AG04450 (cell line): Measurements from ENCODE around the gene DMAP1. TPM values are rescaled to one million over a fixed set of nuclear protein-coding genes. Genes with fewer than 3 reads are reported as not detected.
A peak's percentile ranks its signal among the peaks of the same experiment; 100 is the strongest.

Source experiments
- CTCF ChIA-PET: fragments of 300-600, 350-600 bp; formaldehyde crosslinking; extraction: SDS; loops from one replicate; lab custom pipeline; 2022; ENCODE audit warnings: antibody characterized with exemption, inconsistent platforms; lab: Charles Lee
- POLR2A ChIA-PET: fragments of 350-600 bp; formaldehyde crosslinking; extraction: SDS; loops from one replicate; lab custom pipeline; 2021; ENCODE audit warnings: antibody characterized with exemption, inconsistent platforms; lab: Yijun Ruan, JAX
- DNase-seq: peaks from one replicate; pipeline ENCODE4 v3.0.0-alpha.2; 2011; ENCODE audit warnings: low read depth, low spot score
- H3K27ac ChIP-seq: one replicate; pipeline ENCODE4 v1.5.1; 2012; ENCODE audit warnings: low read depth, low read length, control low read depth
- H3K27me3 ChIP-seq: one replicate; pipeline ENCODE4 v1.6.0; 2012; ENCODE audit warnings: low read length; ENCODE audit not compliant: control insufficient read depth, insufficient read depth
- H3K4me3 ChIP-seq: 2 replicates; pipeline ENCODE4 v1.5.1; 2011; ENCODE audit warnings: mild to moderate bottlenecking, low read depth, low read length, control low read depth
- H3K9me3 ChIP-seq: 2 replicates; pipeline ENCODE4 v1.5.1; 2012; ENCODE audit warnings: low read length; ENCODE audit not compliant: control insufficient read depth, insufficient read depth
- CTCF ChIP-seq: IDR thresholded peaks from 2 replicates; pipeline ENCODE4 v1.5.1; 2011; ENCODE audit warnings: low read depth, low read length, control low read depth, inconsistent platforms
- polyA minus RNA-seq: library from RNA; depleted of rRNA, polyadenylated mRNA; stranded (reverse); fragments of >200 nt; gene quantifications from 2 replicates; pipeline ENCODE4 v1.2.3, GENCODE V29; 2011; rRNA and poly(A)+ RNA removed
- polyA plus RNA-seq: library from polyadenylated mRNA; depleted of rRNA; stranded (reverse); fragments of >200 nt; gene quantifications from 2 replicates; pipeline ENCODE4 v1.2.3, GENCODE V29; 2011; rRNA removed

DMAP1 gene
- 27.0 and 31.5 TPM in 2 replicates for polyA plus RNA-seq
- polyA minus RNA-seq = 48.4 and 50.3 TPM in 2 replicates

GRCh38 chr1:44213222-44214112, at the start of gene DMAP1:
TSS of gene DMAP1 (plus strand) at chr1:44213471. CDS start at chr1:44213754, 283 bp downstream.
- Histone ChIP-seq H3K27me3 (no peaks in the 10 kb centered on the region), H3K4me3 (peak within 1 kb of the TSS; percentile 100), H3K9me3 (no peaks in the 10 kb centered on the region; the same call in 1 of the 2 replicates), H3K27ac (peak within 1 kb of the TSS; percentile 21)
- ChIA-PET CTCF (interaction anchor here (0.8 to 7.3 kb wide), 6 partner anchors 12 to 439 kb away, joined by 3 to 57 read pairs (median 4); no protein-coding TSS in a partner anchor), POLR2A (interaction anchor here (0.5 to 0.8 kb wide), 3 partner anchors 165 to 438 kb away, joined by 3 read pairs; no protein-coding TSS in a partner anchor)
- DNase-seq = peak; percentile 69
- TF ChIP-seq CTCF = peak; percentile 14

GRCh38 chr1:44168520-44169098, 44.7 kb upstream of the DMAP1 start:
- peaks cover 4% of the 10 kb centered on the region; the same call in 1 of the 2 replicates for H3K9me3 ChIP-seq
- DNase-seq = no peak
- no peak for TF ChIP-seq CTCF
- no peak overlapping the region for H3K27ac ChIP-seq
- CTCF ChIA-PET = no interaction called here
- POLR2A ChIA-PET = no interaction called here
- no peak overlapping the region for H3K4me3 ChIP-seq
- peaks cover 9% of the 10 kb centered on the region for H3K27me3 ChIP-seq

- Histone ChIP-seq H3K27ac (no peak overlapping the region), H3K4me3 (no peak overlapping the region), H3K9me3 (peaks cover 4% of the 10 kb centered on the region; the same call in 1 of the 2 replicates), H3K27me3 (peaks cover 7% of the 10 kb centered on the region)
- POLR2A ChIA-PET = no interaction called here
- CTCF ChIA-PET = no interaction called here
- TF ChIP-seq CTCF = no peak
- no peak for DNase-seq
Measured at GRCh38 chr1:44170281-44170823, 42.9 kb upstream of the DMAP1 start.

- CTCF ChIA-PET = no interaction called here
- peaks cover 7% of the 10 kb centered on the region; the same call in 1 of the 2 replicates for H3K9me3 ChIP-seq
- TF ChIP-seq CTCF = no peak
- H3K27me3 ChIP-seq = no peaks in the 10 kb centered on the region
- POLR2A ChIA-PET = no interaction called here
- no peak for DNase-seq
- H3K4me3 ChIP-seq = no peak overlapping the region
- H3K27ac ChIP-seq = no peak overlapping the region
Measured at GRCh38 chr1:44174630-44175029, 38.6 kb upstream of the DMAP1 start.
